ENCODE data around the gene HGS. TPM values are rescaled to one million over a fixed set of nuclear protein-coding genes. Genes with fewer than 3 reads are reported as not detected.
A peak's percentile ranks its signal among the peaks of the same experiment; 100 is the strongest.

HGS gene
- total RNA-seq, 1 experiment from 2014 or later, result 240 TPM

GRCh38 chr17:81722184-81723120 is 38.6 kb downstream of the HGS start:
- intact Hi-C loops (cut with micrococcal nuclease; ENCODE audit: unreplicated experiment) (no loop called here), in situ Hi-C loops (cut with HindIII; ENCODE audit: low pct_unique_long_range_greater_than_20kb, low sequenced_read_pairs) (no loop called here)
- no TSS peak for BruUV-seq (replicated peaks)
- no peaks in the 10 kb centered on the region for H3K9me3 ChIP-seq (ENCODE audit: control insufficient read depth, insufficient read depth, low read depth, low read length)
- DNase-seq (ENCODE audit: low read depth, low spot score) (no peak), ATAC-seq (peak; percentile 46)
- TF ChIP-seq REST (IDR thresholded peaks at IDR 0.05; ENCODE audit: insufficient read depth in 1 of 2, low read depth in 2 of 2, low read length in 1 of 2) (0 out of 4 replicates have a peak, but pooled peaks of 1 of the 2 experiments have one; percentile 15), POLR2AphosphoS5 (IDR thresholded peaks at IDR 0.05; ENCODE audit: low read depth, low read length) (peak; percentile 79)
- TF ChIP-seq, protein P1, sequence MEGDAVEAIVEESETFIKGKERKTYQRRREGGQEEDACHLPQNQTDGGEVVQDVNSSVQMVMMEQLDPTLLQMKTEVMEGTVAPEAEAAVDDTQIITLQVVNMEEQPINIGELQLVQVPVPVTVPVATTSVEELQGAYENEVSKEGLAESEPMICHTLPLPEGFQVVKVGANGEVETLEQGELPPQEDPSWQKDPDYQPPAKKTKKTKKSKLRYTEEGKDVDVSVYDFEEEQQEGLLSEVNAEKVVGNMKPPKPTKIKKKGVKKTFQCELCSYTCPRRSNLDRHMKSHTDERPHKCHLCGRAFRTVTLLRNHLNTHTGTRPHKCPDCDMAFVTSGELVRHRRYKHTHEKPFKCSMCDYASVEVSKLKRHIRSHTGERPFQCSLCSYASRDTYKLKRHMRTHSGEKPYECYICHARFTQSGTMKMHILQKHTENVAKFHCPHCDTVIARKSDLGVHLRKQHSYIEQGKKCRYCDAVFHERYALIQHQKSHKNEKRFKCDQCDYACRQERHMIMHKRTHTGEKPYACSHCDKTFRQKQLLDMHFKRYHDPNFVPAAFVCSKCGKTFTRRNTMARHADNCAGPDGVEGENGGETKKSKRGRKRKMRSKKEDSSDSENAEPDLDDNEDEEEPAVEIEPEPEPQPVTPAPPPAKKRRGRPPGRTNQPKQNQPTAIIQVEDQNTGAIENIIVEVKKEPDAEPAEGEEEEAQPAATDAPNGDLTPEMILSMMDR (IDR thresholded peaks at IDR 0.05), result no peak
- CTCF ChIA-PET, result interaction anchor here (0.6 to 0.7 kb wide), 3 partner anchors 85 to 101 kb away, joined by 3 to 16 read pairs (median 3); no protein-coding TSS in a partner anchor
- H3K4me3 ChIP-seq (ENCODE audit: low read depth in 2 of 2, low read length in 2 of 2), result no peak overlapping the region
- no peaks in the 10 kb centered on the region for H3K36me3 ChIP-seq (ENCODE audit: control insufficient read depth, insufficient read depth, low read length)
- no peaks in the 10 kb centered on the region for H3K27me3 ChIP-seq (ENCODE audit: control insufficient read depth, insufficient read depth, low read length)
- POLR2A ChIA-PET, result interaction anchor here (0.6 kb wide), 1 partner anchor 115 kb away, joined by 3 read pairs; no protein-coding TSS in a partner anchor
- H3K4me1 ChIP-seq (ENCODE audit: control insufficient read depth, insufficient read depth, low read length), result peaks cover 13% of the 10 kb centered on the region
- no peak overlapping the region for H3K27ac ChIP-seq (ENCODE audit: low read length)

DNA sequence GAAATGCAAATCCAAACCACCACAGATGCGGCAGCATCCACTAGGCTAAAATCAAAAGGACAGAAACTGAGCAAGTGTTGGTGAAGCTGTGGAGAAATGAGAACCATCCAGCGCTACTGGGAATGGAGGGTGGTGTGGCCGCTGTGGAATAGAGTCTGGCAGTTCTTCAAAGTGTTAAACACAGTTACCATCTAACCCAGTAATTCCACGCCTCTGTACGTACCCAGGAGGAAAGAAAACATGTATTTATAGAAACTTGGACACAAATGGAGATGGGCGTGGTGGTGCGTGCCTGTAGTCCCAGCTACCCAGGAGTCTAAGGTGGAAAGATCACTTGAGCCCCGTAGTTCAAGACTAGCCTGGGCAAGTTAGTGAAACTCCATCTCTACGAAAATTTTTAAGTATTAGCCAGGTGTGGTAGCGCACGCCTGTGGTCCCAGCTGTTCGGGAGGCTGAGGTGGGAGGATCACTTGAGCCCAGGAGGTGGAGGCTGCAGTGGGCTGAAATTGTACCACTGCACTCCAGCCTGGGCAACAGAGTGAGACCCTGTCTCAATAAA is 39.9 kb downstream of the HGS start:
- ATAC-seq, result peak; percentile 28
- Histone ChIP-seq H3K4me3 (ENCODE audit: low read depth in 2 of 2, low read length in 2 of 2) (no peak overlapping the region), H3K9me3 (ENCODE audit: control insufficient read depth, insufficient read depth, low read depth, low read length) (no peaks in the 10 kb centered on the region), H3K27ac (ENCODE audit: low read length) (no peak overlapping the region), H3K36me3 (ENCODE audit: control insufficient read depth, insufficient read depth, low read length) (no peaks in the 10 kb centered on the region), H3K4me1 (ENCODE audit: control insufficient read depth, insufficient read depth, low read length) (peaks cover 18% of the 10 kb centered on the region), H3K27me3 (ENCODE audit: control insufficient read depth, insufficient read depth, low read length) (no peaks in the 10 kb centered on the region)
- in situ Hi-C loops (cut with HindIII; ENCODE audit: low pct_unique_long_range_greater_than_20kb, low sequenced_read_pairs), result no loop called here
- POLR2A ChIA-PET, result no interaction called here
- no peak for DNase-seq (ENCODE audit: low read depth, low spot score)
- TF ChIP-seq SIN3A (IDR thresholded peaks at IDR 0.05; ENCODE audit: borderline replicate concordance, insufficient read depth, low read depth, low read length), result no peak
- peak; percentile 34; the same call in 1 of the 2 replicates for TF ChIP-seq POLR2AphosphoS5 (IDR thresholded peaks at IDR 0.05; ENCODE audit: low read depth, low read length)
- TF ChIP-seq TCF7L2 (IDR thresholded peaks at IDR 0.05; ENCODE audit: low read depth, low read length), result no peak
- TF ChIP-seq, protein P1 (IDR thresholded peaks at IDR 0.05), result no peak
- TSS peak; percentile 68 for BruUV-seq (replicated peaks)
- intact Hi-C loops (cut with micrococcal nuclease; ENCODE audit: unreplicated experiment), result no loop called here
- CTCF ChIA-PET, result no interaction called here

All from Panc1 (cell line).